SU-DHL-6 (cell line): ENCODE results near the gene LTBP1.

ENCODE experiments used
- H2AFZ ChIP-seq: fragments of 200-600 bp; sonication (generic); 2 replicates; pipeline ENCODE4 v1.6.1; 2014; ENCODE audit warnings: low read depth, mild to moderate bottlenecking, moderate library complexity, mixed read lengths, antibody characterized with exemption, low read length; ENCODE audit not compliant: severe bottlenecking
- H3F3A ChIP-seq: fragments of 200-600 bp; shearing (Covaris generic); 2 replicates; pipeline ENCODE4 v1.6.0; 2016; ENCODE audit warnings: antibody characterized with exemption, mild to moderate bottlenecking; ENCODE audit not compliant: insufficient read depth
- H3K27ac ChIP-seq: fragments of 200-600 bp; sonication (generic); 2 replicates; pipeline ENCODE4 v1.5.1; 2016; ENCODE audit warnings: low read depth, mild to moderate bottlenecking, low read length, moderate library complexity, mixed read lengths
- H3K27me3 ChIP-seq: fragments of 200-600 bp; sonication (generic), shearing (Covaris generic); 2 replicates; pipeline ENCODE4 v1.6.0; 2014; ENCODE audit warnings: mild to moderate bottlenecking, low read length
- H3K36me3 ChIP-seq: fragments of 200-600 bp; sonication (generic); 2 replicates; pipeline ENCODE4 v1.6.1; 2014; ENCODE audit warnings: mild to moderate bottlenecking, low read length, mixed read lengths
- H3K4me2 ChIP-seq: fragments of 300-600, 200-600 bp; shearing (Covaris generic), sonication (generic); 2 replicates; pipeline ENCODE4 v1.6.0; 2014; ENCODE audit warnings: low read length, low read depth, mild to moderate bottlenecking; ENCODE audit not compliant: poor library complexity, severe bottlenecking
- H3K4me3 ChIP-seq: fragments of 200-600 bp; sonication (generic); 2 replicates; pipeline ENCODE4 v1.5.1; 2014; ENCODE audit warnings: antibody characterized with exemption, low read length, mild to moderate bottlenecking, mixed read lengths; ENCODE audit not compliant: insufficient read depth, poor library complexity, severe bottlenecking
- H3K79me2 ChIP-seq: fragments of 200-600 bp; sonication (generic); 2 replicates; pipeline ENCODE4 v1.6.1; 2014; ENCODE audit warnings: mild to moderate bottlenecking, low read length, moderate library complexity; ENCODE audit not compliant: insufficient read depth
- H3K9ac ChIP-seq: fragments of 200-600 bp; sonication (generic); 2 replicates; pipeline ENCODE4 v1.7.0; 2014; ENCODE audit warnings: mild to moderate bottlenecking, low read length
- H3K9me2 ChIP-seq: fragments of 200-600 bp; sonication (generic); replicated peaks from 2 replicates; pipeline ENCODE4 v1.6.1; 2014; ENCODE audit warnings: low read length; ENCODE audit not compliant: insufficient read depth
- H3K9me3 ChIP-seq: fragments of 200-600 bp; sonication (generic); 2 replicates; pipeline ENCODE4 v1.6.1; 2014; ENCODE audit warnings: low read length, mixed read lengths; ENCODE audit not compliant: insufficient read depth
- H4K20me1 ChIP-seq: fragments of 200-600 bp; sonication (generic); 2 replicates; pipeline ENCODE4 v1.6.1; 2014; ENCODE audit warnings: low read depth, mild to moderate bottlenecking, antibody characterized with exemption, low read length, moderate library complexity, mixed read lengths
- EZH2phosphoT487 ChIP-seq: fragments of 200-600 bp; sonication (generic), shearing (Covaris generic); conservative IDR thresholded peaks from 2 replicates; pipeline ENCODE4 v1.6.1; 2018; ENCODE audit warnings: mild to moderate bottlenecking, antibody characterized with exemption, low read length, moderate library complexity, mixed read lengths
- TF ChIP-seq, protein P1 (sequence below): fragments of 200-600 bp; sonication (generic); IDR thresholded peaks from one replicate; pipeline ENCODE4 v1.5.1; 2017; ENCODE audit warnings: antibody characterized with exemption, mild to moderate bottlenecking, low read length, moderate library complexity; ENCODE audit not compliant: insufficient read depth, poor library complexity, severe bottlenecking

LTBP1 gene

DNA sequence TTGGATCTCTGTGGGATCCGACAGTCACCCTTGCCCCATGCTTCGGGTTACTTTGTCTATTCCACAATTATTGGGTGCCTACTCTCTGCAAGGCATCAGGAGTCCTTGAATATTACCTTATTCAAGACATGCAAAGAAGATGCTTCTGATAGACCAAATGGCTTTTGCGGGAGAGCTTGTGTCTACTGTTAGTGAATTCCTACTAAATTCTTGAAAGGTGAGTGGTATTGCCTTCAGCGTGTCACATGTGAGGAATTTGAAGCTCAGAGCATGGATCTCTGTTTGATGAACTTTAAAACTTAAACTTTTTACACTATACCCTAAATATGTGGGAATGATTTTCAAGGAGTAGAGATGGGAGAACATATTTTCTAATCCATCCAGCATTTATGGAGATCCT lies 184.4 kb downstream of the LTBP1 start:
- Histone ChIP-seq H3K27ac (no peak overlapping the region), H4K20me1 (no peaks in the 10 kb centered on the region), H3K27me3 (no peaks in the 10 kb centered on the region), H3K4me2 (no peak overlapping the region), H3K9me2 (no peaks in the 10 kb centered on the region), H2AFZ (no peak overlapping the region), H3K9ac (no peak overlapping the region), H3K9me3 (no peaks in the 10 kb centered on the region), H3K79me2 (peaks cover 51% of the 10 kb centered on the region), H3K36me3 (peaks cover 44% of the 10 kb centered on the region), H3K4me3 (no peak overlapping the region), H3F3A (peaks cover 5% of the 10 kb centered on the region; the same call in 1 of the 2 replicates)
- TF ChIP-seq, protein P1, sequence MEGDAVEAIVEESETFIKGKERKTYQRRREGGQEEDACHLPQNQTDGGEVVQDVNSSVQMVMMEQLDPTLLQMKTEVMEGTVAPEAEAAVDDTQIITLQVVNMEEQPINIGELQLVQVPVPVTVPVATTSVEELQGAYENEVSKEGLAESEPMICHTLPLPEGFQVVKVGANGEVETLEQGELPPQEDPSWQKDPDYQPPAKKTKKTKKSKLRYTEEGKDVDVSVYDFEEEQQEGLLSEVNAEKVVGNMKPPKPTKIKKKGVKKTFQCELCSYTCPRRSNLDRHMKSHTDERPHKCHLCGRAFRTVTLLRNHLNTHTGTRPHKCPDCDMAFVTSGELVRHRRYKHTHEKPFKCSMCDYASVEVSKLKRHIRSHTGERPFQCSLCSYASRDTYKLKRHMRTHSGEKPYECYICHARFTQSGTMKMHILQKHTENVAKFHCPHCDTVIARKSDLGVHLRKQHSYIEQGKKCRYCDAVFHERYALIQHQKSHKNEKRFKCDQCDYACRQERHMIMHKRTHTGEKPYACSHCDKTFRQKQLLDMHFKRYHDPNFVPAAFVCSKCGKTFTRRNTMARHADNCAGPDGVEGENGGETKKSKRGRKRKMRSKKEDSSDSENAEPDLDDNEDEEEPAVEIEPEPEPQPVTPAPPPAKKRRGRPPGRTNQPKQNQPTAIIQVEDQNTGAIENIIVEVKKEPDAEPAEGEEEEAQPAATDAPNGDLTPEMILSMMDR: no peak
- no peak for TF ChIP-seq EZH2phosphoT487

DNA sequence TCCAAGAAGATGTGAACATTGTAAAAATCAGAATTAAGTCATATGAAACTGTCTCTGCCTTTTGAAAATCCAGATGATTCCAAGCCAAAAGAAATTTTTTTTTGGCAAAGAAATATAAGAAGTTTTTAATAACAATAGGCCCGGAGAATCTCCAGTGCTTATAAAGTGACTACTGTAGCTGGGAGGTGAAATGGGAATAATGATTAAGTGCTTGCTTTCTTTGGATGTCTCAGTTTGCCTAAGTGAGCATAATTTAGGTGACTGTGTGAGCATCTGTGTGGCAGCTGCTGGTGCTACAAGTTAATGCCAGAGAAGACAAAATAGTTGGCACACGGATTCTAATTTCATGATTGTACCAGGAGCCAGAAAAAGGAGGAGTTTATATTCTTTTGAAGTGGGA lies 185.0 kb downstream of the LTBP1 start:
- Histone ChIP-seq H3K79me2 (peaks cover 53% of the 10 kb centered on the region), H3K27me3 (no peaks in the 10 kb centered on the region), H3K9me3 (no peaks in the 10 kb centered on the region), H3K9ac (no peak overlapping the region), H3K4me3 (no peak overlapping the region), H3F3A (peaks cover 2% of the 10 kb centered on the region; the same call in 1 of the 2 replicates), H3K9me2 (no peaks in the 10 kb centered on the region), H4K20me1 (no peaks in the 10 kb centered on the region), H3K27ac (no peak overlapping the region), H3K4me2 (no peak overlapping the region), H2AFZ (no peak overlapping the region), H3K36me3 (peaks cover 40% of the 10 kb centered on the region)
- TF ChIP-seq EZH2phosphoT487: no peak
- TF ChIP-seq, protein P1: no peak

DNA sequence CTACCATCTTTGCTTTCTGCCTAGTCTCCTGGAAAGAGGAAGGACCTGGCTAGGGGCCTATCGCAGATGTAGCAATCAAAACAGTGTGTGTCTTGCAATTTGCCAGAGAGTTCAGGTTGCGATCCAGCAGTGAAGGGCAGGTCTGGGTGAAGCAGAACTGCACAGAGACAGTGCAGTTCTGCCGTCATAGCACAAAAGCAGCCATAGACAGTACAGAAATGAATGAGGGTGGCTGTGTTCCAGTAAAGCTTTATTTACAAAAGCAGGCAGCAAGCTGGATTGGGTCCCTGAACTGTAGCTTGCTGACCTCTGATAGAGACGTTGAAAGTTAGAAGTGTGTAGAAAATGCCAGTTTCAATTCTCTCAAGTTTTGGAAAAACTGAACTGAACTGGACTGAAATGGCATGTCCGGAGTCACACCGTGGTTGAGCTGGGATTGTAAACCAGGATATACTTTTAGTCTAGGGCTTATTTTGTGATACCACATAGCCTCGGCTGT lies 186.8 kb downstream of the LTBP1 start:
- TF ChIP-seq, protein P1: no peak
- TF ChIP-seq EZH2phosphoT487: no peak
- no peak overlapping the region for H3K4me2 ChIP-seq
- H3K9ac ChIP-seq: no peak overlapping the region
- H3K4me3 ChIP-seq: no peak overlapping the region
- no peaks in the 10 kb centered on the region for H3K9me3 ChIP-seq
- peaks cover 52% of the 10 kb centered on the region; the same call in 1 of the 2 replicates for H3K79me2 ChIP-seq
- no peak overlapping the region for H2AFZ ChIP-seq
- no peak overlapping the region for H3K27ac ChIP-seq
- H3K36me3 ChIP-seq: peaks cover 40% of the 10 kb centered on the region
- H3K27me3 ChIP-seq: no peaks in the 10 kb centered on the region
- H3F3A ChIP-seq: no peaks in the 10 kb centered on the region; the same call in 1 of the 2 replicates
- no peaks in the 10 kb centered on the region for H3K9me2 ChIP-seq
- H4K20me1 ChIP-seq: no peaks in the 10 kb centered on the region
